ENCODE data around the gene JAKMIP1. TPM values are rescaled to one million over a fixed set of nuclear protein-coding genes. Genes with fewer than 3 reads are reported as not detected.

JAKMIP1 gene
- total RNA-seq, 3 donors from 2014 or later = 0.63 to 2.1 TPM; not detected in 1

GRCh38 chr4:6227412-6228157, 27.2 kb upstream of the JAKMIP1 start:
- H3K4me3 ChIP-seq = no peak overlapping the region
- TF ChIP-seq CTCF (IDR thresholded peaks at IDR 0.05) = no peak
- H3K36me3 ChIP-seq (ENCODE audit: low read depth) = no peaks in the 10 kb centered on the region
- H3K9me3 ChIP-seq = no peaks in the 10 kb centered on the region
- DNase-seq = peak in 1 of 3 donors; percentile 12
- H3K4me1 ChIP-seq (ENCODE audit: low read depth) = no peaks in the 10 kb centered on the region
- ATAC-seq = no peak
- intact Hi-C loops (cut with DNase I, micrococcal nuclease) = no loop called here

- Histone ChIP-seq H3K4me1 (ENCODE audit: low read depth) (no peaks in the 10 kb centered on the region), H3K4me3 (no peak overlapping the region), H3K9me3 (peaks cover 3% of the 10 kb centered on the region), H3K36me3 (ENCODE audit: low read depth) (no peaks in the 10 kb centered on the region)
- intact Hi-C loops (cut with DNase I, micrococcal nuclease) = no loop called here
- DNase-seq (no peak), ATAC-seq (no peak)
- no peak for TF ChIP-seq CTCF (IDR thresholded peaks at IDR 0.05)
Measured at GRCh38 chr4:6226506-6226905, 26.2 kb upstream of the JAKMIP1 start.

GRCh38 chr4:6225469-6225868, 25.1 kb upstream of the JAKMIP1 start:
- Histone ChIP-seq H3K9me3 (peaks cover 3% of the 10 kb centered on the region), H3K4me3 (no peak overlapping the region), H3K36me3 (ENCODE audit: low read depth) (no peaks in the 10 kb centered on the region), H3K4me1 (ENCODE audit: low read depth) (no peaks in the 10 kb centered on the region)
- ATAC-seq = no peak
- peak in 1 of 3 donors; percentile 21 for DNase-seq
- TF ChIP-seq CTCF (IDR thresholded peaks at IDR 0.05) = no peak
- intact Hi-C loops (cut with DNase I, micrococcal nuclease) = no loop called here

- Histone ChIP-seq H3K36me3 (ENCODE audit: low read depth) (no peaks in the 10 kb centered on the region), H3K9me3 (peaks cover 3% of the 10 kb centered on the region), H3K4me3 (no peak overlapping the region), H3K4me1 (ENCODE audit: low read depth) (no peaks in the 10 kb centered on the region)
- intact Hi-C loops (cut with DNase I, micrococcal nuclease) = no loop called here
- ATAC-seq (no peak), DNase-seq (no peak)
- no peak for TF ChIP-seq CTCF (IDR thresholded peaks at IDR 0.05)
Measured at GRCh38 chr4:6224735-6225134, 24.4 kb upstream of the JAKMIP1 start.

GRCh38 chr4:6222761-6223292, 22.5 kb upstream of the JAKMIP1 start:
- no peak for TF ChIP-seq CTCF (IDR thresholded peaks at IDR 0.05)
- no peak for ATAC-seq

More at GRCh38 chr4:6222761-6223292, 22.5 kb upstream of the JAKMIP1 start:
- no peak overlapping the region for H3K4me3 ChIP-seq
- peaks cover 3% of the 10 kb centered on the region for H3K9me3 ChIP-seq
- no peaks in the 10 kb centered on the region for H3K36me3 ChIP-seq (ENCODE audit: low read depth)
- intact Hi-C loops (cut with DNase I, micrococcal nuclease) = no loop called here
- no peak for DNase-seq
- no peaks in the 10 kb centered on the region for H3K4me1 ChIP-seq (ENCODE audit: low read depth)
